Fibroblast of lung (primary cell): ENCODE data around the gene PROB1. TPM values are rescaled to one million over a fixed set of nuclear protein-coding genes. Genes with fewer than 3 reads are reported as not detected.

Source experiments
- DNase-seq, 2 donors: peaks; one replicate each; pipeline versions ENCODE4 v3.0.0 to v3.0.0-alpha.2; 2010; ENCODE audit warnings: low read depth in 2 of 2
- H2AFZ ChIP-seq: 2 replicates; pipeline ENCODE4 v1.5.1; 2012; ENCODE audit warnings: low read length, control low read depth, inconsistent platforms
- H3K27ac ChIP-seq: 2 replicates; pipeline ENCODE4 v1.5.1; 2011; ENCODE audit warnings: low read length, control low read depth; ENCODE audit not compliant: insufficient read depth
- H3K27me3 ChIP-seq: 2 replicates; pipeline ENCODE4 v1.5.1; 2011; ENCODE audit warnings: mild to moderate bottlenecking, low read length; ENCODE audit not compliant: control insufficient read depth, insufficient read depth
- H3K36me3 ChIP-seq: 2 replicates; pipeline ENCODE4 v1.5.1; 2011; ENCODE audit warnings: low read length; ENCODE audit not compliant: control insufficient read depth, insufficient read depth
- H3K4me1 ChIP-seq: 2 replicates; pipeline ENCODE4 v1.5.1; 2011; ENCODE audit warnings: low read length; ENCODE audit not compliant: control insufficient read depth, insufficient read depth; ENCODE audit errors: extremely low read depth
- H3K4me2 ChIP-seq: 2 replicates; pipeline ENCODE4 v1.5.1; 2011; ENCODE audit warnings: low read length, control low read depth; ENCODE audit not compliant: insufficient read depth; ENCODE audit errors: extremely low read depth
- H3K4me3 ChIP-seq, 4 experiments: fragments of 200-600 bp in 1 of 4; sonication (generic) in 1 of 4; replicated peaks in 1 of 4; 2 replicates each; pipeline ENCODE4 v1.5.1; 2011 to 2016; ENCODE audit warnings: low read length in 4 of 4, low read depth in 3 of 4, mild to moderate bottlenecking in 3 of 4, control low read depth in 2 of 4, inconsistent platforms in 1 of 4, mixed read lengths in 1 of 4; ENCODE audit not compliant: insufficient read depth in 1 of 4; ENCODE audit errors: control extremely low read depth in 1 of 4
- H3K79me2 ChIP-seq: 2 replicates; pipeline ENCODE4 v1.5.1; 2012; ENCODE audit warnings: mild to moderate bottlenecking, low read length, inconsistent platforms; ENCODE audit not compliant: control insufficient read depth, insufficient read depth
- H3K9ac ChIP-seq: 2 replicates; pipeline ENCODE4 v1.5.1; 2011; ENCODE audit warnings: mild to moderate bottlenecking, low read length, control low read depth; ENCODE audit not compliant: insufficient read depth
- H3K9me3 ChIP-seq: 2 replicates; pipeline ENCODE4 v1.5.1; 2012; ENCODE audit warnings: low read depth, low read length; ENCODE audit not compliant: control insufficient read depth, insufficient read depth
- H4K20me1 ChIP-seq: 2 replicates; pipeline ENCODE4 v1.5.1; 2011; ENCODE audit warnings: low read length; ENCODE audit not compliant: control insufficient read depth, insufficient read depth; ENCODE audit errors: extremely low read depth
- CTCF ChIP-seq, 2 donors: IDR thresholded peaks in 1 of 2; conservative IDR thresholded peaks in 1 of 2; 1 replicate in 1 of 2; 2 replicates in 1 of 2; pipeline ENCODE4 v1.5.1; 2011 to 2012; ENCODE audit warnings: low read length in 2 of 2, control low read depth in 1 of 2, inconsistent platforms in 1 of 2, low read depth in 1 of 2, mild to moderate bottlenecking in 1 of 2
- EZH2 ChIP-seq: IDR thresholded peaks from 2 replicates; pipeline ENCODE4 v1.5.1; 2012; ENCODE audit warnings: low read length, control low read depth, mild to moderate bottlenecking; ENCODE audit errors: missing control alignments
- polyA plus RNA-seq, 2 donors: library from polyadenylated mRNA; depleted of rRNA in 1 of 2; stranded (reverse) in 1 of 2; unstranded in 1 of 2; fragments of >200 nt; gene quantifications; 2 replicates each; pipeline ENCODE4 v1.2.1, GENCODE V29; 2011 to 2012; ENCODE audit warnings: missing spikeins in 1 of 2
- total RNA-seq: library from RNA; depleted of rRNA; stranded (reverse); fragments of >200 nt; gene quantifications from 2 replicates; pipeline ENCODE4 v1.2.1, GENCODE V29; 2014

The PROB1 gene
- total and polyA plus RNA-seq, 2 donors (not counting 1 experiment from before 2014, with no cell fraction given), result 0.34 to 1.5 TPM

GRCh38 chr5:139408191-139408590, 13.3 kb upstream of the PROB1 start:
- Histone ChIP-seq H2AFZ (no peak overlapping the region), H3K4me1 (peaks cover 3% of the 10 kb centered on the region), H3K27ac (no peak overlapping the region), H3K27me3 (no peaks in the 10 kb centered on the region), H3K79me2 (no peaks in the 10 kb centered on the region), H4K20me1 (no peaks in the 10 kb centered on the region), H3K36me3 (no peaks in the 10 kb centered on the region), H3K9ac (no peak overlapping the region), H3K4me2 (no peak overlapping the region), H3K4me3 (no peak overlapping the region), H3K9me3 (no peaks in the 10 kb centered on the region)
- TF ChIP-seq CTCF (conservative IDR thresholded peaks at IDR 0.05 in 1 of 2, IDR thresholded peaks at IDR 0.05 in 1 of 2; ENCODE audit: low read depth in 1 of 2, low read length in 2 of 2) (no peak), EZH2 (no peak)
- no peak for DNase-seq

DNA sequence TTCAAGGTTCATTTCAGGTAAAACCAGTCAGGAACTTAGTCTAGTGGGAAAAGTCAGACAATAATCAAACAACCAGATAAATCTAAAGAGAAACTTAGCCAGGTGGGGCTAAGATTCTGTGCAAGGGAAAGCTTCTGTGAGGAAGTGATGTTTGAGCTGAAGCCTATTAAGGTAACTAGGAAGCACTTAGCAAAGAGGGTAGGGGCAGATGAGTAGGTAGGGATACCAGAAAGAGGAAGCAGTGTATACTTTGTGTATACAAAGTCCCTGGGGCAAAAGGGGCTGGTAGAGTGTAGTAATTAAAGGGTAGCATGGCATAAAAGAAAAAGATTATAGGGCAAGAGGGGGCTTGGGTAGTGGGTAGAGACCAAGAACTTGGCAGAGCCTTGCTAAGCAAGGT, 12.6 kb upstream of the PROB1 start:
- H3K36me3 ChIP-seq, result no peaks in the 10 kb centered on the region
- no peaks in the 10 kb centered on the region for H3K79me2 ChIP-seq
- H3K9ac ChIP-seq, result no peak overlapping the region
- H3K4me1 ChIP-seq, result peaks cover 6% of the 10 kb centered on the region
- no peak for TF ChIP-seq EZH2
- TF ChIP-seq CTCF (conservative IDR thresholded peaks at IDR 0.05 in 1 of 2, IDR thresholded peaks at IDR 0.05 in 1 of 2; ENCODE audit: low read depth in 1 of 2, low read length in 2 of 2), result no peak
- H3K9me3 ChIP-seq, result no peaks in the 10 kb centered on the region
- no peaks in the 10 kb centered on the region for H4K20me1 ChIP-seq
- no peaks in the 10 kb centered on the region for H3K27me3 ChIP-seq
- no peak overlapping the region for H2AFZ ChIP-seq
- H3K4me3 ChIP-seq, result no peak overlapping the region
- no peak for DNase-seq
- no peak overlapping the region for H3K4me2 ChIP-seq
- no peak overlapping the region for H3K27ac ChIP-seq

GRCh38 chr5:139406963-139407362, 12.1 kb upstream of the PROB1 start:
- no peak for DNase-seq
- Histone ChIP-seq H3K27me3 (no peaks in the 10 kb centered on the region), H3K4me2 (no peak overlapping the region), H4K20me1 (no peaks in the 10 kb centered on the region), H3K79me2 (no peaks in the 10 kb centered on the region), H3K9me3 (no peaks in the 10 kb centered on the region), H3K4me3 (no peak overlapping the region), H3K36me3 (no peaks in the 10 kb centered on the region), H3K4me1 (peaks cover 6% of the 10 kb centered on the region), H2AFZ (no peak overlapping the region), H3K27ac (no peak overlapping the region), H3K9ac (no peak overlapping the region)
- TF ChIP-seq CTCF (conservative IDR thresholded peaks at IDR 0.05 in 1 of 2, IDR thresholded peaks at IDR 0.05 in 1 of 2; ENCODE audit: low read depth in 1 of 2, low read length in 2 of 2), result no peak
- no peak for TF ChIP-seq EZH2
